ENCODE data around the gene PPM1G. TPM values are rescaled to one million over a fixed set of nuclear protein-coding genes. Genes with fewer than 3 reads are reported as not detected.

PPM1G gene
- total and polyA plus RNA-seq, 12 donors, result 50.1 to 107 (median 59.9) TPM

DNA sequence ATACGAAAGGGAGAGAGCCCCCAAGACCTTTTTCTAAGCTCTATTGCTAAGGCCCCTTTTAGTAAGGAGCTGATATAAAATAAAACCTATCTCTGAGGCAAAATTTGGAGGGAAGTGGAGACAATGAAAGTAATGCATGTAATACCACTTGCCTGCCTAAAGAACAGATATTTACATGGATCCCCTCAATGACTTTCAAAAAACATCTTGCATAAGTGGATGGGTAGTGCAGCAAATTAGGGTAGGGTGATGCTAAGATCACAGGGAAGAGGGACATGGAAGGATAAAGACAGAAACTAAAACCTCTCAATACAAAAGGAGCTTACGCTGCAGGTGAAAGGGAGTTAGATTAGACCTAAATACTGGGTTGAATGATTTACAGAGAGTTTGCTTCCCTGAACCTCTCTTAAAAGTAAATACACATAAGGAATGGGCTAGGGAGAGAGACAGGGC is 30.0 kb downstream of the PPM1G start:
- no peak for DNase-seq
- Histone ChIP-seq H3K36me3 (replicated peaks in 1 of 2) (peaks cover 0 to 67% of the 10 kb centered on the region in 2 donors), H3K27me3 (no peaks in the 10 kb centered on the region), H3K4me1 (replicated peaks in 1 of 2) (peaks cover 4 to 23% of the 10 kb centered on the region in 2 donors), H3K27ac (peak overlapping the region; percentile 58 to 94 (median 85)), H3K9me3 (replicated peaks in 1 of 3) (no peaks in the 10 kb centered on the region), H3K4me3 (peak overlapping the region in 1 of 4 donors; percentile 81)
- TF ChIP-seq, protein P1, sequence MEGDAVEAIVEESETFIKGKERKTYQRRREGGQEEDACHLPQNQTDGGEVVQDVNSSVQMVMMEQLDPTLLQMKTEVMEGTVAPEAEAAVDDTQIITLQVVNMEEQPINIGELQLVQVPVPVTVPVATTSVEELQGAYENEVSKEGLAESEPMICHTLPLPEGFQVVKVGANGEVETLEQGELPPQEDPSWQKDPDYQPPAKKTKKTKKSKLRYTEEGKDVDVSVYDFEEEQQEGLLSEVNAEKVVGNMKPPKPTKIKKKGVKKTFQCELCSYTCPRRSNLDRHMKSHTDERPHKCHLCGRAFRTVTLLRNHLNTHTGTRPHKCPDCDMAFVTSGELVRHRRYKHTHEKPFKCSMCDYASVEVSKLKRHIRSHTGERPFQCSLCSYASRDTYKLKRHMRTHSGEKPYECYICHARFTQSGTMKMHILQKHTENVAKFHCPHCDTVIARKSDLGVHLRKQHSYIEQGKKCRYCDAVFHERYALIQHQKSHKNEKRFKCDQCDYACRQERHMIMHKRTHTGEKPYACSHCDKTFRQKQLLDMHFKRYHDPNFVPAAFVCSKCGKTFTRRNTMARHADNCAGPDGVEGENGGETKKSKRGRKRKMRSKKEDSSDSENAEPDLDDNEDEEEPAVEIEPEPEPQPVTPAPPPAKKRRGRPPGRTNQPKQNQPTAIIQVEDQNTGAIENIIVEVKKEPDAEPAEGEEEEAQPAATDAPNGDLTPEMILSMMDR (IDR thresholded peaks at IDR 0.05), result no peak
- no peak for TF ChIP-seq POLR2A (IDR thresholded peaks at IDR 0.05)
- 73 to 80% (median 75%) methylated on average over 2 of the region's 2 CpGs for WGBS, 4 donors
- intact Hi-C loops (cut with DNase I), result no loop called here

DNA sequence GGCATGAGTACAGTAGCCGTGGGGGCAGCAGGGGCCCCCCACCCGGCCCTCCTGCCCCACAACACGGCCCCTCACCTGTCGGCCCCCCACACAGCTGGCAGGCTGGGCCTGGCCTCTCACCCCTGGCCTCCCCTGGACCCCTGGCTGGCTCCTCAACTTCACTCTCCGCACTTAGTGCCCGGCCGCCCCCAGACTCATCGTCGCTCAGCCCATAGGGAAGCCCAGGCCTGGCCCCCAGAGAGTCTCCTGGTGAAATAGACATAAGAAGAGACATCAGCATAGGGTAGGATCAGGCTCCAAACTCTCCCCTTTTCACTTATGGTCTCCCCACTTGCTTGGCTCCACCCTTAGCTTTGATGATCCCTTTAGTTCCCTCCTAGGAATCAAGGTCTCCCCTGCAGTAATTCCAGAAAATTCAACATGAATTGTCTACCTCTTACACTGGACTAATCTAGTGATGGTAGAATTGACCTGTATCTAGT is 30.5 kb downstream of the PPM1G start:
- Histone ChIP-seq H3K27ac (peak overlapping the region in 3 of 5 donors; percentile 56 to 94 (median 82)), H3K36me3 (replicated peaks in 1 of 2) (peaks cover 0 to 67% of the 10 kb centered on the region in 2 donors), H3K9me3 (replicated peaks in 1 of 3) (no peaks in the 10 kb centered on the region), H3K4me3 (peak overlapping the region in 1 of 4 donors; percentile 81), H3K27me3 (no peaks in the 10 kb centered on the region), H3K4me1 (replicated peaks in 1 of 2) (peaks cover 4 to 23% of the 10 kb centered on the region in 2 donors)
- intact Hi-C loops (cut with DNase I), result no loop called here
- 70 to 95% (median 82%) methylated on average over 6 to 9 of the region's 9 CpGs; no CpG with 5 or more reads in 1 of the 4 donors for WGBS, 4 donors
- peak in 2 of 7 donors; percentile 31 to 53 for DNase-seq
- TF ChIP-seq POLR2A (IDR thresholded peaks at IDR 0.05), result no peak

DNA sequence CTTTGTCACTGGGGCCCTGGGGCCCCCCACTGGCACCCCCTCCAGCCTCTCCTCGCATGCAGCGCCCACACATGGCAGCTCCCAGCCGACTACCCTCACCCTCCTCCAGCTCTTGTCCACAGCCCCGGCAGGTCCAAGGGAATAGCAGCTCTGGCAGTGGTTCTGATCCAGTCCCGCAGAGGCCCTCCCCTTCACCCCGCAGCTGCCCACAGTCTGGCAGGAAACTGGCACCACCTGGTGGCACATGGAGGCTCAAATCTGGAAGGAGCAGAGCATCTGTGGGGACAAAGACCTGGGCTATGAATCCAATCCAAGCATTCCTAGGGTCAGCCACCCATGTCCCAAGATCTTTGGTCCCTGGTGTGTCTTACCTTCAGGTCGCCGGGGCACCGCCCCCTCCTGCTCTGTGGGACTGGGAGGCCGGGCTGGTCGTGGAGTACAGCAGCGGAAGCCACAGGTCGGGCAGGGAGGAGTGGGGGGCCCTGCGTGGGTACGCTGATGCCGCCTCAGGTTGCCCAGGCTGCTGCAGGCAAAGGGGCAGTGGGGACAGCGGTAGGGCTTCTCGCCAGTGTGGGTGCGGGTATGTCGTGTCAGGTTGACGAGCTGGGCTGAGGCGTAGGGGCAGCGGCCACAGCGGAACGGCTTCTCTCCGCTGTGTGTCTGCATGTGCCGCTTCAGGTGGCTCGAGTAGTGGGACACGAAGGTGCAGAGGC is 31.1 kb downstream of the PPM1G start:
- Histone ChIP-seq H3K4me3 (no peak overlapping the region), H3K27ac (peak overlapping the region in 2 of 5 donors; percentile 38 to 56), H3K27me3 (no peaks in the 10 kb centered on the region), H3K4me1 (replicated peaks in 1 of 2) (peaks cover 4 to 23% of the 10 kb centered on the region in 2 donors), H3K36me3 (replicated peaks in 1 of 2) (peaks cover 0 to 67% of the 10 kb centered on the region in 2 donors), H3K9me3 (replicated peaks in 1 of 3) (no peaks in the 10 kb centered on the region)
- intact Hi-C loops (cut with DNase I), result no loop called here
- TF ChIP-seq, protein P1 (IDR thresholded peaks at IDR 0.05), result peak in 4 of 6 experiments; percentile 11 to 40 (median 30)
- no peak for TF ChIP-seq POLR2A (IDR thresholded peaks at IDR 0.05)
- WGBS, 4 donors, result 65 to 79% (median 74%) methylated on average over 13 to 29 of the region's 29 CpGs
- peak in 6 of 7 donors; percentile 65 to 72 (median 70) for DNase-seq

DNA sequence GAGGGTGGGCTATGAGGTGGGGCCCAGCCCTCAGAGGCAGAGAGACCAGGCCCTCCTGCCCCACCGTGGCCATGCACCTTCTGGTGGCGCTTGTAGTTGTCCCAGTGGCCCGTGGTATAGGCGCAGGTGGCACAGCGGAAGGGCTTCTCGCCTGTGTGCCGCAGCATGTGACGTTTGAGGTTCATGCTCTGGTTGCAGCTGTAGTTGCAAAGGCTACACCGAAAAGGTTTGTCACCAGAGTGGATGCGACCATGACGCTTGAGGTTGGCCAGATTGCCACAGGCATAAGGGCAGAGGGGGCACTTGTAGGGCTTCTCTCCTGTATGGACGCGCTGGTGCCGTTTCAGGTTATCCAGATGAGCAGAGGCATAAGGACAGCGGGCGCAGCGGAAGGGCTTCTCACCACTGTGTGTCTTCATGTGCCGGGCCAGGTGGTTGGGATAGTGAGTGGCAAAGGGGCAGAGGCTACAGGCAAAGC is 31.7 kb downstream of the PPM1G start:
- Histone ChIP-seq H3K4me1 (replicated peaks in 1 of 2) (peaks cover 4 to 26% of the 10 kb centered on the region in 2 donors), H3K4me3 (no peak overlapping the region), H3K27ac (peak overlapping the region in 2 of 5 donors; percentile 38 to 56), H3K36me3 (replicated peaks in 1 of 2) (peaks cover 0 to 68% of the 10 kb centered on the region in 2 donors), H3K27me3 (no peaks in the 10 kb centered on the region), H3K9me3 (replicated peaks in 1 of 3) (no peaks in the 10 kb centered on the region)
- peak in 4 of 7 donors; percentile 40 to 70 (median 54) for DNase-seq
- TF ChIP-seq, protein P1 (IDR thresholded peaks at IDR 0.05), result no peak
- TF ChIP-seq POLR2A (IDR thresholded peaks at IDR 0.05), result no peak
- 69 to 86% (median 83%) methylated on average over 7 to 18 of the region's 18 CpGs for WGBS, 4 donors
- intact Hi-C loops (cut with DNase I), result no loop called here
